ENCODE results near the gene IFI35. TPM values are rescaled to one million over a fixed set of nuclear protein-coding genes. Genes with fewer than 3 reads are reported as not detected.

IFI35 gene
- total and polyA plus RNA-seq, 9 of the 15 experiments (the other 6 are each of a cell fraction or from before 2014, with no cell fraction given), result 4.4 to 13.1 (median 10.2) TPM

GRCh38 chr17:42980274-42980765, 26.3 kb upstream of the IFI35 start, which contains the start of gene RUNDC1 (continued):
- TF ChIP-seq, protein P1, sequence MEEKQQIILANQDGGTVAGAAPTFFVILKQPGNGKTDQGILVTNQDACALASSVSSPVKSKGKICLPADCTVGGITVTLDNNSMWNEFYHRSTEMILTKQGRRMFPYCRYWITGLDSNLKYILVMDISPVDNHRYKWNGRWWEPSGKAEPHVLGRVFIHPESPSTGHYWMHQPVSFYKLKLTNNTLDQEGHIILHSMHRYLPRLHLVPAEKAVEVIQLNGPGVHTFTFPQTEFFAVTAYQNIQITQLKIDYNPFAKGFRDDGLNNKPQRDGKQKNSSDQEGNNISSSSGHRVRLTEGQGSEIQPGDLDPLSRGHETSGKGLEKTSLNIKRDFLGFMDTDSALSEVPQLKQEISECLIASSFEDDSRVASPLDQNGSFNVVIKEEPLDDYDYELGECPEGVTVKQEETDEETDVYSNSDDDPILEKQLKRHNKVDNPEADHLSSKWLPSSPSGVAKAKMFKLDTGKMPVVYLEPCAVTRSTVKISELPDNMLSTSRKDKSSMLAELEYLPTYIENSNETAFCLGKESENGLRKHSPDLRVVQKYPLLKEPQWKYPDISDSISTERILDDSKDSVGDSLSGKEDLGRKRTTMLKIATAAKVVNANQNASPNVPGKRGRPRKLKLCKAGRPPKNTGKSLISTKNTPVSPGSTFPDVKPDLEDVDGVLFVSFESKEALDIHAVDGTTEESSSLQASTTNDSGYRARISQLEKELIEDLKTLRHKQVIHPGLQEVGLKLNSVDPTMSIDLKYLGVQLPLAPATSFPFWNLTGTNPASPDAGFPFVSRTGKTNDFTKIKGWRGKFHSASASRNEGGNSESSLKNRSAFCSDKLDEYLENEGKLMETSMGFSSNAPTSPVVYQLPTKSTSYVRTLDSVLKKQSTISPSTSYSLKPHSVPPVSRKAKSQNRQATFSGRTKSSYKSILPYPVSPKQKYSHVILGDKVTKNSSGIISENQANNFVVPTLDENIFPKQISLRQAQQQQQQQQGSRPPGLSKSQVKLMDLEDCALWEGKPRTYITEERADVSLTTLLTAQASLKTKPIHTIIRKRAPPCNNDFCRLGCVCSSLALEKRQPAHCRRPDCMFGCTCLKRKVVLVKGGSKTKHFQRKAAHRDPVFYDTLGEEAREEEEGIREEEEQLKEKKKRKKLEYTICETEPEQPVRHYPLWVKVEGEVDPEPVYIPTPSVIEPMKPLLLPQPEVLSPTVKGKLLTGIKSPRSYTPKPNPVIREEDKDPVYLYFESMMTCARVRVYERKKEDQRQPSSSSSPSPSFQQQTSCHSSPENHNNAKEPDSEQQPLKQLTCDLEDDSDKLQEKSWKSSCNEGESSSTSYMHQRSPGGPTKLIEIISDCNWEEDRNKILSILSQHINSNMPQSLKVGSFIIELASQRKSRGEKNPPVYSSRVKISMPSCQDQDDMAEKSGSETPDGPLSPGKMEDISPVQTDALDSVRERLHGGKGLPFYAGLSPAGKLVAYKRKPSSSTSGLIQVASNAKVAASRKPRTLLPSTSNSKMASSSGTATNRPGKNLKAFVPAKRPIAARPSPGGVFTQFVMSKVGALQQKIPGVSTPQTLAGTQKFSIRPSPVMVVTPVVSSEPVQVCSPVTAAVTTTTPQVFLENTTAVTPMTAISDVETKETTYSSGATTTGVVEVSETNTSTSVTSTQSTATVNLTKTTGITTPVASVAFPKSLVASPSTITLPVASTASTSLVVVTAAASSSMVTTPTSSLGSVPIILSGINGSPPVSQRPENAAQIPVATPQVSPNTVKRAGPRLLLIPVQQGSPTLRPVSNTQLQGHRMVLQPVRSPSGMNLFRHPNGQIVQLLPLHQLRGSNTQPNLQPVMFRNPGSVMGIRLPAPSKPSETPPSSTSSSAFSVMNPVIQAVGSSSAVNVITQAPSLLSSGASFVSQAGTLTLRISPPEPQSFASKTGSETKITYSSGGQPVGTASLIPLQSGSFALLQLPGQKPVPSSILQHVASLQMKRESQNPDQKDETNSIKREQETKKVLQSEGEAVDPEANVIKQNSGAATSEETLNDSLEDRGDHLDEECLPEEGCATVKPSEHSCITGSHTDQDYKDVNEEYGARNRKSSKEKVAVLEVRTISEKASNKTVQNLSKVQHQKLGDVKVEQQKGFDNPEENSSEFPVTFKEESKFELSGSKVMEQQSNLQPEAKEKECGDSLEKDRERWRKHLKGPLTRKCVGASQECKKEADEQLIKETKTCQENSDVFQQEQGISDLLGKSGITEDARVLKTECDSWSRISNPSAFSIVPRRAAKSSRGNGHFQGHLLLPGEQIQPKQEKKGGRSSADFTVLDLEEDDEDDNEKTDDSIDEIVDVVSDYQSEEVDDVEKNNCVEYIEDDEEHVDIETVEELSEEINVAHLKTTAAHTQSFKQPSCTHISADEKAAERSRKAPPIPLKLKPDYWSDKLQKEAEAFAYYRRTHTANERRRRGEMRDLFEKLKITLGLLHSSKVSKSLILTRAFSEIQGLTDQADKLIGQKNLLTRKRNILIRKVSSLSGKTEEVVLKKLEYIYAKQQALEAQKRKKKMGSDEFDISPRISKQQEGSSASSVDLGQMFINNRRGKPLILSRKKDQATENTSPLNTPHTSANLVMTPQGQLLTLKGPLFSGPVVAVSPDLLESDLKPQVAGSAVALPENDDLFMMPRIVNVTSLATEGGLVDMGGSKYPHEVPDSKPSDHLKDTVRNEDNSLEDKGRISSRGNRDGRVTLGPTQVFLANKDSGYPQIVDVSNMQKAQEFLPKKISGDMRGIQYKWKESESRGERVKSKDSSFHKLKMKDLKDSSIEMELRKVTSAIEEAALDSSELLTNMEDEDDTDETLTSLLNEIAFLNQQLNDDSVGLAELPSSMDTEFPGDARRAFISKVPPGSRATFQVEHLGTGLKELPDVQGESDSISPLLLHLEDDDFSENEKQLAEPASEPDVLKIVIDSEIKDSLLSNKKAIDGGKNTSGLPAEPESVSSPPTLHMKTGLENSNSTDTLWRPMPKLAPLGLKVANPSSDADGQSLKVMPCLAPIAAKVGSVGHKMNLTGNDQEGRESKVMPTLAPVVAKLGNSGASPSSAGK (IDR thresholded peaks at IDR 0.05), result no peak
- TF ChIP-seq HSF4 (CRISPR knock-in tag; IDR thresholded peaks at IDR 0.05; ENCODE audit: borderline replicate concordance) (no peak), RBM34 (IDR thresholded peaks at IDR 0.05; ENCODE audit: borderline replicate concordance, insufficient read depth, low read length) (no peak), ZKSCAN1 (IDR thresholded peaks at IDR 0.05; ENCODE audit: low read depth, low read length) (no peak), ZC3H4 (CRISPR knock-in tag; IDR thresholded peaks at IDR 0.05; ENCODE audit: borderline replicate concordance) (no peak), ARHGAP35 (IDR thresholded peaks at IDR 0.05; ENCODE audit: partially characterized antibody) (no peak), MITF (IDR thresholded peaks at IDR 0.05) (no peak), PCBP1 (IDR thresholded peaks at IDR 0.05; ENCODE audit: low read depth, low read length, poor library complexity, severe bottlenecking) (no peak), ZNF347 (CRISPR knock-in tag; IDR thresholded peaks at IDR 0.05; ENCODE audit: low read depth) (no peak)
- TF ChIP-seq, protein P2, sequence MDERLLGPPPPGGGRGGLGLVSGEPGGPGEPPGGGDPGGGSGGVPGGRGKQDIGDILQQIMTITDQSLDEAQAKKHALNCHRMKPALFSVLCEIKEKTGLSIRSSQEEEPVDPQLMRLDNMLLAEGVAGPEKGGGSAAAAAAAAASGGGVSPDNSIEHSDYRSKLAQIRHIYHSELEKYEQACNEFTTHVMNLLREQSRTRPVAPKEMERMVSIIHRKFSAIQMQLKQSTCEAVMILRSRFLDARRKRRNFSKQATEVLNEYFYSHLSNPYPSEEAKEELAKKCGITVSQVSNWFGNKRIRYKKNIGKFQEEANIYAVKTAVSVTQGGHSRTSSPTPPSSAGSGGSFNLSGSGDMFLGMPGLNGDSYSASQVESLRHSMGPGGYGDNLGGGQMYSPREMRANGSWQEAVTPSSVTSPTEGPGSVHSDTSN (CRISPR knock-in tag; IDR thresholded peaks at IDR 0.05; ENCODE audit: low read depth), result no peak
- TF ChIP-seq, protein P2 (tag; conservative IDR thresholded peaks at IDR 0.05; ENCODE audit: low read depth), result no peak
- TF ChIP-seq, protein P3, sequence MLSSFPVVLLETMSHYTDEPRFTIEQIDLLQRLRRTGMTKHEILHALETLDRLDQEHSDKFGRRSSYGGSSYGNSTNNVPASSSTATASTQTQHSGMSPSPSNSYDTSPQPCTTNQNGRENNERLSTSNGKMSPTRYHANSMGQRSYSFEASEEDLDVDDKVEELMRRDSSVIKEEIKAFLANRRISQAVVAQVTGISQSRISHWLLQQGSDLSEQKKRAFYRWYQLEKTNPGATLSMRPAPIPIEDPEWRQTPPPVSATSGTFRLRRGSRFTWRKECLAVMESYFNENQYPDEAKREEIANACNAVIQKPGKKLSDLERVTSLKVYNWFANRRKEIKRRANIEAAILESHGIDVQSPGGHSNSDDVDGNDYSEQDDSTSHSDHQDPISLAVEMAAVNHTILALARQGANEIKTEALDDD (IDR thresholded peaks at IDR 0.05), result no peak
